NCI-H510A treated with DMSO at 0.1 percent for 48 hours (cell line): ENCODE results near the gene PRAMEF5.
"Not testable (repeated sequence)": the region's sequence is repeated elsewhere in the genome, so short reads cannot be mapped to it uniquely, and the experiment has no call there.

Experiments
- DNase-seq: peaks from one replicate; lab custom pipeline; 2025; lab: John Stamatoyannopoulos, UW

Gene PRAMEF5

DNA sequence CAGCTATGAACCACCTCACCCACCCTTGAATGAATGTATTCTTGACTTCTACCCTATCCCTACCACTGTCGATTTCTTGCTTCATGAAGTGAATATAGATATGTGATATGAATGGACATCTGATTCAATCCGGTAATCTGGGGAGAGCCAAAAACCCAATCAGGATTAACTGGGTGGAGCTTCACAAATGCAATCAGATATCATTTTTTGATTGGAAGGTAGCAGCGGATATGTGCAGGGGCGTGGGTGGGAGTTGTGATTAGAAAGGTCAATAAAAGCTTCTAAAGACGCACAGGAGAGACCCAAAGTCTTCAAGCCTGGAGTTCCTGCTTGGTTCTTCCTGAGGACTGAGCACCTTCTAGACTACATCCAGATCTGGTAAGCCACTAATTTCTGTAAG lies at the start of gene PRAMEF5:
Gene PRAMEF5 (plus strand): TSS at position 301 of the 400 bp plus-strand sequence. CDS start 5,071 bp downstream, outside the sequence.
- not testable (repeated sequence) for DNase-seq

DNA sequence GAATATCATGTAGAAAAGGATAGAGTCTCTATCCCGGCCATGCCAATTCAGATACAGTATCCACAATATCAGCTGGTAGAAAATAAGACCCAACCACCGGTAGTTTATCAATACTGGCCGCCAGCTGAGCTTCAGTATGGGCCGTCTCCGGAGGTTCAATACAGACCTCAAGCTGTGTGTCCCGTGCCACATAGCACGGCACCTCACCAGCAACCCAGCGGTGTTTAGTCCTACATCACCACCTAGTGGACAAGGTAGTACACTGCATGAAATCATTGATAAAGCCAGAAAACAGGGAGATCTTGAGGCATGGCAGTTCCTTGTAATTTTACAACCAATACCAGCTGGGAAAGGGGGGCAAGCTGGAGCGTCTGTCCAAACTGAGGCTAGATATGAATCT lies 45.3 kb upstream of the PRAMEF5 start:
- DNase-seq = not testable (repeated sequence)

DNA sequence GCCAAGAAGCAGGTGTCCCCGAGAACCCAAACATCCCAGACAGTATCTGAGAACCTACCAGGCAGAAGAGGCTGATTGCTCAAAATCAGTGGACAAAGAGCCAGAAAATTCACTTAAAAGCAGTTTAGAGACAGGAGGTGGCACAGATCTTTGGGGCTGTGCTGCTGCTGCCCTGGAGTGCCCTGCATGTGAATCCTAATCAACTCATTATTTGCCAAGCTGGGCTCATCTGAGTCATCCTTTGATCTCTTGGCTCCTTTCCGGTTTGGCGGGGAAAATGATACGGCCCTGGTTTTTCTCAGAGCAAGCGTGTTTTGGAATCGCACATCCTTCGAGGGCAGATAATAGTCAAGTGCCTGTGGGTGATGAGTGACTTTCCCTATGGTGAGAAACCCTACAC lies 37.4 kb upstream of the PRAMEF5 start:
- DNase-seq = not testable (repeated sequence)

DNA sequence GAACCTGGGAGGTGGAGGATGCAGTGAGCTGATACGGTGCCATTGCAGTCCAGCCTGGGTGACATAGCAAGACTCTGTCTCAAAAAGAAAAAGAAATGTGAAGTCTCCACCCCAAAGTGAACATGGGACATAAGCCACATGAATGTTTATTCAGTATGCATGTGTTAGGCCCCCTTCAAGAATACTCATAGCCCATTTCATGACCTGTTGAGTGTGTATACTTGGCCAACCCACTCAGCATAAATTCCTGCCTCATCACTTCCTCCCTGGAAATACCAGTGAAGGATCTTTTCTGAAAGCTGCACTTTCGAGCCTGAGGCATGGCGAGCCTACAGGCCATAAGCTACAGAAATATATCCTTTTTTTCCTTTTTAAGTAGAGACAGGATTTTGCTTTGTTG lies 34.8 kb upstream of the PRAMEF5 start:
- DNase-seq = not testable (repeated sequence)

DNA sequence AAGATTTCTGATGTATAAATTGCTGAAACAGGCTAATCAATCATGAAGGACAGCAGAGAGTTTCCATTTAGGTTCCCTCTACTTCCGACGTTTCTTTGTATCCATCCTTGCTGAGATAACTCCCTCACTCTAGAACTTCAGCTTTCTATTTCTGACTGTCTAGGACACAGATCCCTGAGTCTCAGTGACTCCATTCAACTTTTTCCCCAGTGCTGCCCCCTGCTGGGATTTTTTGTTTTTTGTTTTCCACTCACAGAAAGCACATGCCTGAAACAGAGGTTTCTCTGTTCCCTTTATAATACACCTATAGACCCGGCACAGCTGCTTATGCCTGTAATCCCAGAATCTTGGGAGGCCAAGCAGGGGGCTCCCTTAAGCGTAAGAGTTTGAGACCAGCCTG lies 31.2 kb upstream of the PRAMEF5 start:
- DNase-seq = not testable (repeated sequence)

DNA sequence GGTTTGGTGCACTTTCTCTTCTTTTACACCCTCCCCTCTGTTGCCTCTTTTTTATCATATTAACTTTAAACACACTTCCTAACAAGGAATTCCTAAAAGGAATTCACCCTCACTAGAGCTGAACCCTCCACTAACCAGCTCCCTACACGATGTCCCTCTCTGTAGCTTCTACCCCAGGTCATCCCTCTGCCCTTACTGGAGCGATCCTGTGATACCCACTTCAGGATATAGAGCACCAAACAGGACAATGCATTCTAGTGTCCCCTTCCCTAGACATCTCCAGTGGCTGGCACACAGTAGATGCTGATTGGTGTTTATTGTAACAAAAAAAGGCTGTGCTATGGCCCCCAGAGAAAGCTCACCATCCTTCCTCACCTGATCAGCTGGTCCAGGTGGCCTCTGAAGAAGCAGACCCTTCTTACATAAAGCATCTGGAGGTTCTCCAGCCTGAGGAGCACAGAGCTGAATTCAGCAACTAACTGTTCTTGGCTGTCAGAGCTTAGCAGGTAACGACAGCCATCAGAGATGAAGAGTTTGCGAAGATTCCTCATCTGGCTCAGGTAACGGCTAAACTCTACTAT lies 29.4 kb upstream of the PRAMEF5 start:
- no peak for DNase-seq

DNA sequence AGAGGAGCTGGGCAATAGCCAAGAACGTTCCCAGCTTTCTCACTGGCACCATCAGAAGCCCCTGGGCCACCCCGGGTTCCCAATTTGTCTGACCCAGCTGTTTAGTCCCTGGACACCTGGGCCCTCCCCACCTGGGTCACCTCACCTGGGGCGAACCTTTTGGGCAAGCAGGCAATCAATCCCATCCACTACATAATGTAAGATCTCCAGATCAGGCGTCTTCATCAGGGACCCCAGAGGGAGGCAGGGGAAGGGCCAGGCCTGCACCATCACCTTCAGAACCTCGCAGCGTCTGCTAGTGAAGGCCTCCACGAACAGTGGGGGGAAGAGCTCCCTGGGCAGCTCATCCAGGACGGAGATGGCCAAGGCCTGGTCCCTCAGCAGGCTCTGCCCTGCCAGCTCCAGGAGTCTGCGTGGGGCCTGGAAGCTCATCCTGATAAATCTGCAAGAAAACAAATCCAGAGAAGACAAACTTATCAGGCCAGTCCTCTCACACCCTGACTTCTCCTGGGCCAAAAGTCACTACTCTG lies 28.3 kb upstream of the PRAMEF5 start, which contains the start of gene PRAMEF18:
Gene PRAMEF18 (minus strand): TSS at position 480 of the 530 bp plus-strand sequence. CDS start 48 bp downstream, at position 432.
- DNase-seq = not testable (repeated sequence)

DNA sequence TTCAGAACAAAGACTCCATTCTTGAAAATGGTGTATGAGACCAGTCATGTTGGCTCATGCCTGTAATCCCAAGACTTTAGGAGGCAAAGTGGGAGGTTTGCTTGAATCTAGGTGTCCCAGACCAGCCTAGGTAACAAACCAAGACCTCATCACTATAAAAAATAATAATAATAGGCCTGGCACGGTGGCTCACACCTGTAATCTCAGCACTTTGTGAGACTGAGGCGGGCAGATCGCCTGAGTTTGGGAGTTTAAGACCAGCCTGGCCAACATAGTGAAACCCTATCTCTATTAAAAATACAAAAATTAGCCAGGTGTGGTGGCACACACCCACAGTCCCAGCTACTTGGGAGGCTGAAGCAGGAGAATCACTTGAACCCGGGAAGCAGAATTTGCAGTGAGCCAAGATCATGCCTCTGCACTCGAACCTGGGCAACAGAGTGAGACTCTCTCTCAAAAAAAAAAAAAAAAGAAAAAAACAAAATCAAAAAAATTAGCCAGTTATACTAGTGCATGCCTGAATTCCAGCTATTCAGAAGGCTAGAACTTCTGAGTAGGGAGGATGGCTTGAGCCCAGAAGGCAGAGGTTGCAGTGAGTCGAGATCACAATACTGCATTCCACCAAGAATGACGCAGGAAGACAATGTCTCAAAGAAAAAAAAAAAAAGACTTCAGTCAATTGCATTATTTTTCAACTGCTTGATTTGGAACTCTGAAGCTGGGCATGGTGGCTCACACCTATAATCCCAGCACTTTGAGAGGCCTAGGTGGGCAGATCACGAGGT lies 26.5 kb upstream of the PRAMEF5 start:
- DNase-seq = not testable (repeated sequence)

DNA sequence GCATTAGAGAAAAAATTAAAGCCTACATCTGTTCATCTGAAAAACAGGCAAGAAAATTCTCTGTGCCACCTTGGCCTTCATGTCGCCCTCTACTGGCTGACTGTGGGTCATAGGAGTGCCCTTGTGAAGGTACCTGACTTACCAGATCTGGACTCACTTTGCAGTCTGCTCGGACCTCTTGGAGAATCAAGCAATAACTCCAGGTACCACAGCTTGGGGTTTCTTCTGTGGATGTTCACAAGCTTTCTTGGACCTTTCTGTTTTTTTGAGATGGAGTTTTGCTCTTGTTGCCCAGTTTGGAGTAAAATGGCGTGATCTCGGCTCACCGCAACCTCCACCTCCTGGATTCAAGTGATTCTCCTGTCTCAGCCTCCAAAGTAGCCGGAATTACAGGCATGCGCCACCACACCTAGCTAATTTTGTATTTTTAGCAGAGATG lies 25.6 kb upstream of the PRAMEF5 start:
- no peak for DNase-seq

DNA sequence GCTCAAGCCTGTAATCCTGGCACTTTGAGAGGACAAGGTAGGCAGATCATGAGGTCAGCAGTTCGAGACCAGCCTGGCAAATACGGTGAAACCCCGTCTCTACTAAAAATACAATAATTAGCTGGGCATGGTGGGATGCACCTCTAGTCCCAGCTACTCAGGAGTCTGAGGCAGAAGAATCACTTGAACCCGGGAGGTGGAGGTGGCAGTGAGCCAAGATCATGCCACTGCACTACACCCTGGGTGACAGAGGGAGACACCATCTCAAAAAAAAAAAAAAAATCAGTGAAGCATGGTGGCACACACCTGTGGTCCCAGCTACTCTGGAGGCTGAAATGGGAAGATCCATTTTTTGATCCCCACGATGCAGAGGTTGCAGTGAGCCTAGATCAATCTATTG lies 23.9 kb upstream of the PRAMEF5 start:
- not testable (repeated sequence) for DNase-seq

DNA sequence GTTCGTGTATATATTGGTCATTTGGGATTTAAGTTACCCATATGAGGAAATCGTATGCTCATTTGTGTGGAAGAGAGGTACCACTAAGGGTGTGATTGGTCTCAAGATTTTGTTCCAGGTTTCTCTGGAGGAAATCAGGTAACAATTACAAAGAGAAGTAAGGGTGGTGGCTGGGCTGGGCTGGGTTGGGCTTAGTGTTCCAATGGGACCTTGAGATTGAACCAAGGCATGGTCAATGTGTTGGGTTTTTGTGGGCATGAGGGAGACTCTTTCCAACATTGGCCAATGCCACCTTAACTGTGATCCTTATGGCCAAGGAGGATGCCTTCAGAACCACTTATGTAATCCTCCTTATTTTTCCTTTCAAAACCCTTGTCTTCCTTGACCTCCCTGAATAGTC lies 23.4 kb upstream of the PRAMEF5 start:
- not testable (repeated sequence) for DNase-seq

DNA sequence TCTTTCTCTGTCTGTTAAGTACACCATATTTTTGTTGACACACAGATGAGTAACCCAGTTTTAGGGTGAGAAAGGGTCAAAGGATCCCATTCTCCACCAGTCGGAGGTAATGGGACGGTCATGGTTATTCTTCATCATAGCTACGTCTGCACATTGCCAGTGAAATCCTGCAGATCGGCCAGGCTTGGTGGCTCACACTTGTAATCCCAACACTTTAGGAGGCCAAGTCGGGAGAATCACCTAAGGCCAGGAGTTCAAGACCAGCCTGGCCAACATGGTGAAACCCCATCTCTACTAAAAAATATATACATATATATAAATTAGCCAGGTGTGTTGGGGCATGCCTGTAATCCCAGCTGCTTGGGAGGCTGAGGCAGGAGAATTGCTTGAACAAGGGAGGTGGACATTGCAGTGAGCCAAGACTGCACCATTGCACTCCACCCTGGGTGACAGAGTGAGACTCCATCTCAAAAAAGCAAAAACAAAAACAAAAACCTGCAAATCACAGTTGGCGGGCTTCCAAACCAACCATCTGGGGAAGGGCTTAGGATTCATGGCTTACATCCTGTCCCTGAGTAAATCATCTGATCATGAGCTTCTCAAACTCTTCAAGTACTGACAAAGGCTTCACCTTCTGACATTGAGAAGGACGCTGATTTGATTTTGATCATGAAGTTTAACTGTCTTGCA lies 22.8 kb upstream of the PRAMEF5 start:
- not testable (repeated sequence) for DNase-seq

DNA sequence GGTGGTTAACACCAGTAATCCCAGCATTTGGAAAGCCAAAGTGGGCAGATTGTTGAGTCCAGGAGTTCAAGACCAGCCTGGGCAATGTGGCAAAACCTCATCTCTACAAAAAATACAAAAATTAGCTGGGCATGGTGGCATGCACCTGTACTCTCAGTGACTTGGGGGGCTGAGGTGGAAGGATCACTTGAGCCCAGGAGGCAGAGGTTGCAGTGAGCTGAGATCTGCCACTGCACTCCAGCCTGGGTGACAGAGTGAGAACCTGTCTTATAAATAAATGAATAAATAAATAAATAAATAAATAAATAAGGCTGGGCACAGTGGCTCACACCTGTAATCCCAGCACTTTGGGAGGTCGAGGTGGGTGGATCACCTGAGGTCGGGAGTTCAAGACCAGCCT lies 21.9 kb upstream of the PRAMEF5 start:
- not testable (repeated sequence) for DNase-seq

DNA sequence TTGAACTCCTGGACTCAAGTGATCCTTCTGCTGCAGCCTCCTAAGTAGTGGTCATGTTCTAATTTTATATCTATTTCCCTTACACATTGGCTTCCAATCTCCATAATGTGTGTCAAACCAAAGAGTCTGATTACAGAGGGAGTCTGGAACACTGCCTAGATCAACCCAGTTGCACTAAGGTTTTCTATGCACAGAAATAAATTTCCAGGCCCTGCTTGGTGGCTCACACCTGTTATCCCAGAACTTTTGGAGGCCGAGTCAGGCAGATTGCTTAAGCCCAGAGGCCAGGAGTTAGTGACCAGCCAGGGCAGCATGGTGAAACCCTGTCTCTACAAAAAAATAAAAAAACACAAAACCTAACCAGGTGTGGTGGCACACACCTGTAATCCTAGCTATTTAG lies 19.9 kb upstream of the PRAMEF5 start:
- DNase-seq = not testable (repeated sequence)

DNA sequence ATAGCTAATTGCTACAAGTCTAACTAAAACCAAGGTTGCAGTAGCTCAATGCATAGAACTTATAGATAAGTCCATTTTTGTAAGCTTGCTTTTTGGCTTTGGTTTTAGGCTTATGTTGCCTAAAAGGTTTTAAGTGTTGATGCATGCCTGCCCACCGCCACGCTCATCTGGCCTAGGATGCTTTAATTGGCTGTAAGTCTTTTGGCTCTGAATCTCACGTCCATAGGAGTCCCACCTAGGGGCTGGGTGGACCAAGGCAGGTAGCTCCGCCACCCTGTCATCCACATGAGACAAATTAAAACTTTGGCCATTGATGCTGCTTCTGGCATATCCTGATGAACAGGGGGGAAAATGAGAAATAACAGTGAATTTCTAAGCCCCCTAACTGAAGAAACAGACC lies 16.4 kb upstream of the PRAMEF5 start:
- not testable (repeated sequence) for DNase-seq

DNA sequence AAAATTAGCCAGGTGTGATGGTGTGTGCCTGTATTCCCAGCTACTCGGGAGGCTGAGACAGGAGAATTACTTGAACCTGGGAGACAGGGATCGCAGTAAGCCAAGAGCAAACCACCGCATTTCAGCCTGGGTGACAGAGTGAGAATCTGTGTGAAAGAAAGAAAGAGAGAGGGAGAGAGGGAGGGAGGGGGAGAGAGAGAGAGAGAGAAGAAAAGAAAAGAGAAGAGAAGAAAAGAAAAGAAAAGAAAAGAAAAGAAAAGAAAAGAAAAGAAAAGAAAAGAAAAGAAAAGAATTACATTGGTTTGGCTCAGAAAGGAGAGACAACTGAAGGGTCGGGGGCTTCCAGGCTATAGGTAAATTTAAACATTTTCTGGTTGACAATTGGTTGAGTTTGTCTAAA lies 14.4 kb upstream of the PRAMEF5 start:
- DNase-seq = not testable (repeated sequence)

DNA sequence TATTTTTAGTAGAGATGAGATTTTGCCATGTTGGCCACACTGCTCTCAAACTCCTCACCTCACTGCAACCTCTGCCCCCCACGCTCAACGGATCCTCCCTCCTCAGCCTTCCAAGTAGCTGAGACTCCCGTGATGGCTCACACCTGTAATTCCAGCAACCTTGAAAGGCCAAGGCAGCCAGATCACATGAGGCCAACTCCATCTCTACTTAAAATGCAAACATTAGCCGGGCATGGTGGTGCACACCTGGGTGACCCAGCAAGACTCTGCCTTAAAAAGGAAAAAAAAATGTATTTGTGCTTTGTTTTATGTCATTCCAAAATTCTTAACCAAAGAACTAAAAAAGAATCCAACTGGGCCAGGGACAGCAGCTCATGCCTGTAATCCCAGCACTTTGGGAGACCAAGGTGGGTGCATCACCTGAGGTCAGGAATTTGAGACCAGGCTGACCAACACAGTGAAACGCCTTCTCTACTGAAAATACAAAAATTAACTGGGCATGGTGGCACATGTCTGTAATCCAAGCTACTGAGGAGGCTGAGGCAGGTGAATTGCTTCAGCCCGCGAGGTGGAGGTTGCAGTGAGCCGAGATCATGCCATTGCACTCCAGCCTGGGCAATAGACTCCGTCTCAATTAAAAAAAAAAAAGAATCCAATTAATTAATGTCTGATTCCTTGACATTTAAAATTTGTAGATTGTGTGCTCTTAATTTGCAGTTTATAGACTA lies 10.3 kb upstream of the PRAMEF5 start:
- DNase-seq = not testable (repeated sequence)

DNA sequence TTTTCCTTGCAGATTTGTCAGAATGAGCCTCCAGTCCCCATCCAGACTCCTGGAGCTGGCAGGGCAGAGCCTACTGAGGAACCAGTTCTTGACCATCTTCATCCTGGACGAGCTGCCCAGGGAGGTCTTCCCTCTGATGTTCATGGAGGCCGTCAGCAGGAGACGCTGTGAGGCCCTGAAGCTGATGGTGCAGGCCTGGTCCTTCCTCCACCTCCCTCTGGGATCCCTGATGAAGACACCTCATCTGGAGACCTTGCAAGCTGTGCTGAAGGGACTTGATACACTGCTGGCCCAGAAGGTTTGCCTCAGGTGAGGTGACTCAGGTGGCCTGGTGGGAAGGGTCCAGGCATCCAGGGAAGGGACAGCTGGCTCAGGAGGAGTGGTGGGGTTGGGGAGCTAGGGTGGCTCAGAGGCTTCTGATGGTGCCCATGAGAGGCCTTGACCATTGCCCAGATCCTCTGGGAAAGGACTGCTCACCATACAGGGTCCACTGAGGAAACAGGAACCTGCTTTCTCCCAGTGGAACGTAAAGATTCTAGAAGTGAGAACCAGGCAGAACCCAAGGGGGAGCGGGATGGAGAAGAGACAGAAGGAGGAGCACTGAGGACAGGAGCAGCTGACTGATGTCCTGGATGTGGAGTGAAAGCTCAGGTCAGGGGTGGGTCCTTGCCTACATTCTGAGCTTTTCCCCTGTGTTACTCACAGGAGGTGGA lies 8.0 kb upstream of the PRAMEF5 start:
- not testable (repeated sequence) for DNase-seq

DNA sequence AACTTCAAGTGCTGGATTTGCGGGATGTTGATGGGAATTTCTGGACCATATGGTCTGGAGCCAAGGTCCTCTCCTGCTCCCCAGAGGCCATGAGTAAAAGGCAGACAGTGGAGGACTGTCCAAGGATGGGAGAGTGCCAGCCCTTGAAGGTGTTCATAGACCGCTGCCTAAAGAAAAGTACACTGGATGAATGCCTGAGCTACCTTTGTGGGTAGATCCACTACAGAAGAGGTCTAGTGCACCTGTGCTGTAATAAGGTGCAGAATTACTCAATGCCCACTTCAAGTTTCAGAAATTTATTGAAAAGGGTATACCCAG lies 7.5 kb upstream of the PRAMEF5 start:
- not testable (repeated sequence) for DNase-seq

DNA sequence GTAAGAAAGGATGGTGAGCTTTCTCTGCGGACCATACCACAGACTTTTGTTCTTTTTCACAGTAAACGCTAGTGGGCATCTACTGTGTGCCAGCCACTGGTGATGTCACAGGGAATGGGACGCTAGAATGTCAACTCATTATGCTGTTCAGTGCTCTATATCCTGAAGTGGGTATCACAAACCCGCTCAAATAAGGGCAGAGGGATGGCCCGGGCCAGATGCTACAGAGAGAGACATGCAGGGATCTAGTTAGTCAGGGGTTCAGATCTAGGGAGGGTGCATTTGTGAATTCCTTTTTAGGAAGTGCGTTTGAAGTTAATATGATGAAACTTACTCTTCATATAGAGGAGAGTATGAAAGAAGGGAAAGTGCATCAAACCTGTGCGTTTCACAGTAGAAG lies 6.9 kb upstream of the PRAMEF5 start:
- not testable (repeated sequence) for DNase-seq

DNA sequence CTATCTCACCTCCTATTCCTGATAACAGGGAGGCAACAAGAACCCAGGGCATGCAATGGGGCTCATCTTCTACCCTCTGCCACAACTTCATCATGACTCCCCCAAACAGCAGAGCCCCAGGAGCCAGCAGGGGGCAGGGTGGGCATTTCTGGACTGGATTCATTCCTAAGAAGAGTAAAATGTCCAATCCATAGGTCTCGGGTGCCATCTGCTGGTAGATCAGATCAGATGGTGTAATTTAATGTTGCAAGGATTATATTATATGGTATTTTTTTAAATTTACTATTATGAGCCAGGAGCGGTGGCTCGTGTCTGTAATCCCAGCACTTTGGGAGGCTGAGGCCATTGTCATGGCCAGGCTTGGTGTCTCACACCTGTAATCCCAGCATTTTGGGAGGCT lies 11.1 kb downstream of the PRAMEF5 start:
- DNase-seq = not testable (repeated sequence)
